A549 (cell line): Measurements from ENCODE around the gene PRTN3. TPM values are rescaled to one million over a fixed set of nuclear protein-coding genes. Genes with fewer than 3 reads are reported as not detected.
A peak's percentile ranks its signal among the peaks of the same experiment; 100 is the strongest.

ENCODE experiments used
- ATAC-seq, 2 experiments: fragments of 200-7000 bp in 1 of 2; fragments of >200 bp in 1 of 2; cut with Nextera tagmentation in 1 of 2; cut with Tn5 transposase in 1 of 2; 3 replicates each; pipeline versions ENCODE4 v1.8.0 to v1.9.1; 2018 to 2020; ENCODE audit warnings: mild to moderate bottlenecking in 1 of 2, moderate library complexity in 1 of 2
- CTCF ChIA-PET: fragments of 300-600 bp; sonication (Branson Sonifier 250); formaldehyde crosslinking; extraction: SDS; loops from one replicate; lab custom pipeline; 2021; ENCODE audit warnings: antibody characterized with exemption, inconsistent platforms; lab: Yijun Ruan, JAX
- POLR2A ChIA-PET: fragments of 350-600 bp; formaldehyde crosslinking; extraction: SDS; loops from one replicate; lab custom pipeline; 2021; ENCODE audit warnings: antibody characterized with exemption, inconsistent platforms; lab: Yijun Ruan, JAX
- DNase-seq, 2 experiments: peaks; one replicate each; pipeline versions ENCODE4 v3.0.0 to v3.0.0-alpha.2; 2011 to 2016; ENCODE audit warnings: low read depth in 1 of 2, low spot score in 1 of 2
- FAIRE-seq: peaks from 2 replicates; lab custom pipeline; 2011; peaks lifted over from hg19 to GRCh38; lab: Jason Lieb, UNC
- H3K27ac ChIP-seq, 2 experiments: fragments of >200 bp; sonication (Bioruptor Twin); formaldehyde crosslinking; 3 replicates each; pipeline ENCODE4 v1.5.1; 2016 to 2017
- H3K4me1 ChIP-seq: fragments of >200 bp; sonication (Bioruptor Twin); formaldehyde crosslinking; 3 replicates; pipeline ENCODE4 v1.6.1; 2016
- H3K4me2 ChIP-seq: fragments of >200 bp; sonication (Bioruptor Twin); formaldehyde crosslinking; 3 replicates; pipeline ENCODE4 v1.6.1; 2016
- H3K4me3 ChIP-seq: fragments of >200 bp; sonication (Bioruptor Twin); formaldehyde crosslinking; 3 replicates; pipeline ENCODE4 v1.5.1; 2016
- H3K9me3 ChIP-seq: fragments of >200 bp; sonication (Bioruptor Twin); formaldehyde crosslinking; 3 replicates; pipeline ENCODE4 v1.6.1; 2016
- ATOH8 ChIP-seq: fragments of 250-450 bp; sonication (Bioruptor Pico); IDR thresholded peaks from 2 replicates; pipeline ENCODE4 v1.5.0; 2020; ENCODE audit warnings: low read depth, mild to moderate bottlenecking, moderate library complexity
- BCL3 ChIP-seq: fragments of >200 bp; sonication (Bioruptor Twin); formaldehyde crosslinking; IDR thresholded peaks from 3 replicates; pipeline ENCODE4 v1.6.1; 2016
- CHD4 ChIP-seq: fragments of 200-600 bp; sonication (generic); IDR thresholded peaks from 2 replicates; pipeline ENCODE4 v1.6.1; 2016; ENCODE audit warnings: antibody characterized with exemption, mild to moderate bottlenecking, borderline replicate concordance
- EHMT2 ChIP-seq: fragments of 200-600 bp; sonication (generic); IDR thresholded peaks from 2 replicates; pipeline ENCODE4 v1.6.1; 2016; ENCODE audit warnings: antibody characterized with exemption, low read depth, mild to moderate bottlenecking, moderate library complexity
- EP300 ChIP-seq, 2 experiments: fragments of >200 bp; sonication (Bioruptor Twin); formaldehyde crosslinking; IDR thresholded peaks; 2 replicates in 1 of 2; 3 replicates in 1 of 2; pipeline ENCODE4 v1.6.1; 2016 to 2017
- ESRRA ChIP-seq: fragments of 150-350 bp; IDR thresholded peaks from 2 replicates; pipeline ENCODE4 v1.6.1; 2014; ENCODE audit warnings: mild to moderate bottlenecking, low read length, borderline replicate concordance
- FOSL2 ChIP-seq, 2 experiments: fragments of 450-650 bp in 1 of 2; fragments of >200 bp in 1 of 2; sonication (Bioruptor Twin) in 1 of 2; formaldehyde crosslinking; IDR thresholded peaks; 2 replicates each; pipeline versions ENCODE4 v1.5.0 to v1.6.1; 2016 to 2020; ENCODE audit warnings: mild to moderate bottlenecking in 1 of 2, moderate library complexity in 1 of 2
- GATA3 ChIP-seq: IDR thresholded peaks from 2 replicates; pipeline ENCODE4 v1.6.1; 2012; ENCODE audit warnings: borderline replicate concordance
- HDAC2 ChIP-seq: fragments of 200-600 bp; sonication (generic); IDR thresholded peaks from 2 replicates; pipeline ENCODE4 v1.6.1; 2016
- HES2 ChIP-seq: fragments of >200 bp; sonication (Bioruptor Twin); formaldehyde crosslinking; IDR thresholded peaks from 2 replicates; pipeline ENCODE4 v1.6.1; 2016
- HEYL ChIP-seq: fragments of 250-450 bp; sonication (Bioruptor Pico); IDR thresholded peaks from 2 replicates; pipeline ENCODE4 v1.8.0; 2021; ENCODE audit warnings: mild to moderate bottlenecking, moderate library complexity
- HOXA7 ChIP-seq: fragments of 250-450 bp; sonication (Bioruptor Pico); IDR thresholded peaks from 2 replicates; pipeline ENCODE4 v1.5.0; 2020; ENCODE audit warnings: mild to moderate bottlenecking, moderate library complexity
- HOXB13 ChIP-seq: fragments of 250-450 bp; sonication (Bioruptor Pico); IDR thresholded peaks from 2 replicates; pipeline ENCODE4 v1.5.0; 2020; ENCODE audit warnings: low read depth, mild to moderate bottlenecking, moderate library complexity
- JUNB ChIP-seq: fragments of >200 bp; sonication (Bioruptor Twin); formaldehyde crosslinking; IDR thresholded peaks from 2 replicates; pipeline ENCODE4 v1.6.1; 2016
- KDM1A ChIP-seq: fragments of 200-600 bp; sonication (generic); IDR thresholded peaks from 2 replicates; pipeline ENCODE4 v1.6.1; 2016; ENCODE audit warnings: low read depth, mild to moderate bottlenecking
- KDM5A ChIP-seq: fragments of 200-600 bp; sonication (generic); IDR thresholded peaks from 2 replicates; pipeline ENCODE4 v1.6.1; 2016; ENCODE audit warnings: antibody characterized with exemption, mild to moderate bottlenecking
- MAZ ChIP-seq: fragments of 150-350 bp; IDR thresholded peaks from 2 replicates; pipeline ENCODE4 v1.6.1; 2014; ENCODE audit warnings: antibody characterized with exemption, low read depth, low read length, borderline replicate concordance
- NFE2L2 ChIP-seq: fragments of 150-350 bp; conservative IDR thresholded peaks from 2 replicates; pipeline ENCODE4 v1.6.1; 2014; ENCODE audit warnings: low read length
- NPAS2 ChIP-seq: fragments of 250-450 bp; sonication (Bioruptor Pico); IDR thresholded peaks from 2 replicates; pipeline ENCODE4 v1.8.0; 2022; ENCODE audit warnings: mild to moderate bottlenecking, moderate library complexity, borderline replicate concordance
- PHF8 ChIP-seq: fragments of 200-600 bp; sonication (generic); IDR thresholded peaks from 2 replicates; pipeline ENCODE4 v1.6.1; 2016; ENCODE audit warnings: low read depth, mild to moderate bottlenecking, antibody characterized with exemption, moderate library complexity, borderline replicate concordance
- POLR2A ChIP-seq: IDR thresholded peaks from 2 replicates; pipeline ENCODE4 v1.6.1; 2012; ENCODE audit warnings: mild to moderate bottlenecking, low read length
- POLR2AphosphoS2 ChIP-seq: conservative IDR thresholded peaks from 2 replicates; pipeline ENCODE4 v1.6.1; 2012; ENCODE audit warnings: low read length, improper control_type of control experiment, inconsistent platforms
- RAD21 ChIP-seq, 2 experiments: fragments of >200 bp in 1 of 2; sonication (Bioruptor Twin) in 1 of 2; formaldehyde crosslinking in 1 of 2; IDR thresholded peaks in 1 of 2; conservative IDR thresholded peaks in 1 of 2; 2 replicates in 1 of 2; 3 replicates in 1 of 2; pipeline ENCODE4 v1.6.1; 2012 to 2018; ENCODE audit warnings: inconsistent platforms in 1 of 2
- RARB ChIP-seq: fragments of 250-450 bp; sonication (Bioruptor Pico); IDR thresholded peaks from 2 replicates; pipeline ENCODE4 v1.8.0; 2021; ENCODE audit warnings: mild to moderate bottlenecking, moderate library complexity
- SREBF2 ChIP-seq: fragments of 450-650 bp; IDR thresholded peaks from 2 replicates; pipeline ENCODE4 v1.6.1; 2014; ENCODE audit warnings: mild to moderate bottlenecking, moderate library complexity
- WGBS: methylation state at CpG from one replicate; pipeline ENCODE4 v1.1.6; 2017; ENCODE audit errors: missing lambda C conversion rate; 5-methylcytosine and 5-hydroxymethylcytosine counted together
- polyA plus RNA-seq, 4 experiments: library from polyadenylated mRNA; depleted of rRNA in 3 of 4; stranded (reverse); fragments of >200 nt; fragmentation: RNase III in 1 of 4; extraction: RNeasy Plus Mini Kit Qiagen cat#74134 plus additional on column Dnase treatment in 1 of 4; gene quantifications; 2 replicates in 3 of 4; 3 replicates in 1 of 4; pipeline ENCODE4 v1.2.3, GENCODE V29; 2011 to 2017

Gene PRTN3
- polyA plus RNA-seq, 2 of the 4 experiments (the other 2 are of a cell fraction) = 0.21 to 0.39 TPM

GRCh38 chr19:821231-821824 lies 19.5 kb upstream of the PRTN3 start:
- Histone ChIP-seq H3K4me1 (peaks cover 7% of the 10 kb centered on the region; the same call in 2 of the 3 replicates), H3K4me3 (peak overlapping the region; percentile 73), H3K4me2 (peak overlapping the region; percentile 94), H3K27ac (peak overlapping the region; percentile 78 to 88), H3K9me3 (no peaks in the 10 kb centered on the region)
- ChIA-PET CTCF (no interaction called here), POLR2A (no interaction called here)
- DNase-seq (no peak), ATAC-seq (peak; percentile 48 to 52), FAIRE-seq (no peak)
- TF ChIP-seq RAD21 (conservative IDR thresholded peaks at IDR 0.05 in 1 of 2, IDR thresholded peaks at IDR 0.05 in 1 of 2) (no peak), PHF8 (peak; percentile 47; the same call in 1 of the 2 replicates), EHMT2 (no peak)
- WGBS = no CpG with 5 or more reads among the region's 64 CpGs

GRCh38 chr19:821825-822503 lies 18.8 kb upstream of the PRTN3 start, which contains the start of gene PLPPR3:
Gene PLPPR3 (minus strand): TSS chr19:821955. CDS start chr19:821559, 396 bp downstream.
- FAIRE-seq = no peak
- no peaks in the 10 kb centered on the region for H3K9me3 ChIP-seq
- TF ChIP-seq SREBF2 (no peak), POLR2AphosphoS2 (no peak), ATOH8 (CRISPR knock-in tag) (no peak), HOXA7 (CRISPR knock-in tag) (no peak), JUNB (no peak), GATA3 (no peak), HES2 (no peak), HEYL (CRISPR knock-in tag) (no peak), RARB (CRISPR knock-in tag) (no peak), MAZ (no peak), POLR2A (no peak), NFE2L2 (no peak)
- TF ChIP-seq, all 56 proteins: peak for 0
- no CpG with 5 or more reads among the region's 86 CpGs for WGBS
- Histone ChIP-seq H3K4me2 (peak within 1 kb of the TSS; percentile 94), H3K27ac (peak within 1 kb of the TSS; percentile 78 to 88), H3K4me3 (peak within 1 kb of the TSS; percentile 73), H3K4me1 (peaks cover 7% of the 10 kb centered on the region; the same call in 2 of the 3 replicates)
- peak in 1 of 2 experiments; percentile 36; a peak in 3 of 6 replicates for ATAC-seq
- no peak for DNase-seq
- POLR2A ChIA-PET = no interaction called here
- CTCF ChIA-PET = no interaction called here

- no peaks in the 10 kb centered on the region for H3K9me3 ChIP-seq
- H3K4me3 ChIP-seq = no peak overlapping the region
- 59% methylated on average over 8 of the region's 12 CpGs for WGBS
- DNase-seq = no peak
- peaks cover 7% of the 10 kb centered on the region; the same call in 2 of the 3 replicates for H3K4me1 ChIP-seq
- FAIRE-seq = no peak
- CTCF ChIA-PET = no interaction called here
- H3K4me2 ChIP-seq = peak overlapping the region; percentile 39; the same call in 2 of the 3 replicates
- ATAC-seq = peak in 1 of 2 experiments; percentile 49; a peak in 4 of 6 replicates
- peak overlapping the region in 1 of 2 experiments; percentile 58; a peak in 1 of 6 replicates for H3K27ac ChIP-seq
- TF ChIP-seq KDM1A (no peak), RAD21 (conservative IDR thresholded peaks at IDR 0.05 in 1 of 2, IDR thresholded peaks at IDR 0.05 in 1 of 2) (no peak), FOSL2 (IDR thresholded peaks at IDR 0.05) (no peak), FOSL2 (CRISPR knock-in tag; IDR thresholded peaks at IDR 0.05) (no peak), PHF8 (no peak), EP300 (IDR thresholded peaks at IDR 0.05) (no peak), HOXB13 (CRISPR knock-in tag) (no peak), BCL3 (no peak), ESRRA (no peak), NPAS2 (CRISPR knock-in tag) (no peak), CHD4 (no peak), HDAC2 (no peak), EHMT2 (no peak), ATOH8 (CRISPR knock-in tag) (no peak), RARB (CRISPR knock-in tag) (no peak), KDM5A (no peak)
- POLR2A ChIA-PET = interaction anchor here (0.6 kb wide), 1 partner anchor 14 kb away, joined by 4 read pairs; no protein-coding TSS in a partner anchor
Observed at GRCh38 chr19:823565-824121, 17.2 kb upstream of the PRTN3 start.
